ENCODE measurements around the gene ADAM8. TPM values are rescaled to one million over a fixed set of nuclear protein-coding genes. Genes with fewer than 3 reads are reported as not detected.

Gene ADAM8
- total and polyA plus RNA-seq, 10 of the 15 experiments (the other 5 are each of a cell fraction or from before 2014, with no cell fraction given), result 0.37 to 92.7 (median 21.7) TPM

DNA sequence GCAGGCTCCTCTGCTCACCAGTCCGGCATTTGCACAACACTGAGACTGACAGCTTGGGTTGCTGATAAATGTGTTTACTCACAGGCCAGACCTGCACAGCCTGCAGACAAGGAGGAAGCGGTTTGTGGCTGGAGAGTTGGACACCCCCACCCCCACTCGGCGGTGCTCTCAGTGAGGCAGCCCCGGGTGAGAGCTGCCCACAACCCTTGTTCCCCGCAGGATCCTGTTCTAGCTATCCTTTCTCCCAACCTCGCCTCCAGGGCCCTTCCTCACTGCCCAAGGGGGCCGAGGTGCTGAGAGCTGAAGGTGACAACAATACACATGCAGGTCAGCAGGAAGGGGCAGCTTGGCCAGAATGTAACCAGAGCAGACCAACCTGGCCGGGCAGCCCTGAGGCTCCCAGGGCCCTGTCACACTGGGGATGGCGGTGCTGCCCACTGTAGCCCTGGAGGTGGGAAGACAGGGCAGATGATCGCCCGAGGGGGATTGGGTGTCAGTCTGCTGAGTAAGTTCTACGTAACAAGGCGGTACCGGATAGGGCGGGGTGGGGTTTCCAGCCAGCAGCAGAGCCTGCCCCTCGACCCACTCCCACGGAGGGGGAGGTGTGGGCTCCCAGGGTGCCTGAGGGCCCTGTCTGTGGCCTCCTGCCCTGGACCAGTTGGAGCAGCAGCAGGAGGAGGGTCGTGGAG lies 2.1 kb upstream of the ADAM8 start (continued):
- TF ChIP-seq ZBTB40 (IDR thresholded peaks at IDR 0.05; ENCODE audit: borderline replicate concordance) (no peak), FOXM1 (IDR thresholded peaks at IDR 0.05; ENCODE audit: low read depth, low read length) (no peak), NFYA (IDR thresholded peaks at IDR 0.05; ENCODE audit: borderline replicate concordance, low read depth, low read length) (no peak), SUPT20H (IDR thresholded peaks at IDR 0.05; ENCODE audit: borderline replicate concordance, control insufficient read depth, low read depth, low read length) (no peak), POU2F2 (IDR thresholded peaks at IDR 0.05; ENCODE audit: borderline replicate concordance, low read depth, low read length) (no peak; the same call in 2 of the 3 replicates), PAX8 (IDR thresholded peaks at IDR 0.05) (no peak), GATAD2B (conservative IDR thresholded peaks at IDR 0.05; ENCODE audit: low read depth) (no peak), BCL11A (IDR thresholded peaks at IDR 0.05; ENCODE audit: low read depth, low read length) (no peak), CBX5 (IDR thresholded peaks at IDR 0.05; ENCODE audit: low read depth) (no peak), KAT2A (conservative IDR thresholded peaks at IDR 0.05; ENCODE audit: control insufficient read depth, low read depth, low read length) (no peak), DPF2 (IDR thresholded peaks at IDR 0.05) (peak; percentile 60), CBX3 (IDR thresholded peaks at IDR 0.05; ENCODE audit: borderline replicate concordance, low read depth) (no peak), FOXK2 (IDR thresholded peaks at IDR 0.05) (no peak), ETV6 (conservative IDR thresholded peaks at IDR 0.05 in 1 of 2, IDR thresholded peaks at IDR 0.05 in 1 of 2; ENCODE audit: borderline replicate concordance in 1 of 2, low read depth in 1 of 2) (no peak)
- TF ChIP-seq, protein P1, sequence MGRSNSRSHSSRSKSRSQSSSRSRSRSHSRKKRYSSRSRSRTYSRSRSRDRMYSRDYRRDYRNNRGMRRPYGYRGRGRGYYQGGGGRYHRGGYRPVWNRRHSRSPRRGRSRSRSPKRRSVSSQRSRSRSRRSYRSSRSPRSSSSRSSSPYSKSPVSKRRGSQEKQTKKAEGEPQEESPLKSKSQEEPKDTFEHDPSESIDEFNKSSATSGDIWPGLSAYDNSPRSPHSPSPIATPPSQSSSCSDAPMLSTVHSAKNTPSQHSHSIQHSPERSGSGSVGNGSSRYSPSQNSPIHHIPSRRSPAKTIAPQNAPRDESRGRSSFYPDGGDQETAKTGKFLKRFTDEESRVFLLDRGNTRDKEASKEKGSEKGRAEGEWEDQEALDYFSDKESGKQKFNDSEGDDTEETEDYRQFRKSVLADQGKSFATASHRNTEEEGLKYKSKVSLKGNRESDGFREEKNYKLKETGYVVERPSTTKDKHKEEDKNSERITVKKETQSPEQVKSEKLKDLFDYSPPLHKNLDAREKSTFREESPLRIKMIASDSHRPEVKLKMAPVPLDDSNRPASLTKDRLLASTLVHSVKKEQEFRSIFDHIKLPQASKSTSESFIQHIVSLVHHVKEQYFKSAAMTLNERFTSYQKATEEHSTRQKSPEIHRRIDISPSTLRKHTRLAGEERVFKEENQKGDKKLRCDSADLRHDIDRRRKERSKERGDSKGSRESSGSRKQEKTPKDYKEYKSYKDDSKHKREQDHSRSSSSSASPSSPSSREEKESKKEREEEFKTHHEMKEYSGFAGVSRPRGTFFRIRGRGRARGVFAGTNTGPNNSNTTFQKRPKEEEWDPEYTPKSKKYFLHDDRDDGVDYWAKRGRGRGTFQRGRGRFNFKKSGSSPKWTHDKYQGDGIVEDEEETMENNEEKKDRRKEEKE (IDR thresholded peaks at IDR 0.05), result no peak
- TF ChIP-seq, protein P2, sequence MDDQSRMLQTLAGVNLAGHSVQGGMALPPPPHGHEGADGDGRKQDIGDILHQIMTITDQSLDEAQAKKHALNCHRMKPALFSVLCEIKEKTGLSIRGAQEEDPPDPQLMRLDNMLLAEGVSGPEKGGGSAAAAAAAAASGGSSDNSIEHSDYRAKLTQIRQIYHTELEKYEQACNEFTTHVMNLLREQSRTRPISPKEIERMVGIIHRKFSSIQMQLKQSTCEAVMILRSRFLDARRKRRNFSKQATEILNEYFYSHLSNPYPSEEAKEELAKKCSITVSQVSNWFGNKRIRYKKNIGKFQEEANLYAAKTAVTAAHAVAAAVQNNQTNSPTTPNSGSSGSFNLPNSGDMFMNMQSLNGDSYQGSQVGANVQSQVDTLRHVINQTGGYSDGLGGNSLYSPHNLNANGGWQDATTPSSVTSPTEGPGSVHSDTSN (IDR thresholded peaks at IDR 0.05; ENCODE audit: insufficient replicate concordance, low read depth, low read length), result peak; percentile 87
- TF ChIP-seq, protein P3, sequence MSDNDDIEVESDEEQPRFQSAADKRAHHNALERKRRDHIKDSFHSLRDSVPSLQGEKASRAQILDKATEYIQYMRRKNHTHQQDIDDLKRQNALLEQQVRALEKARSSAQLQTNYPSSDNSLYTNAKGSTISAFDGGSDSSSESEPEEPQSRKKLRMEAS (IDR thresholded peaks at IDR 0.05; ENCODE audit: low read depth, low read length), result no peak
- TF ChIP-seq, protein P4, sequence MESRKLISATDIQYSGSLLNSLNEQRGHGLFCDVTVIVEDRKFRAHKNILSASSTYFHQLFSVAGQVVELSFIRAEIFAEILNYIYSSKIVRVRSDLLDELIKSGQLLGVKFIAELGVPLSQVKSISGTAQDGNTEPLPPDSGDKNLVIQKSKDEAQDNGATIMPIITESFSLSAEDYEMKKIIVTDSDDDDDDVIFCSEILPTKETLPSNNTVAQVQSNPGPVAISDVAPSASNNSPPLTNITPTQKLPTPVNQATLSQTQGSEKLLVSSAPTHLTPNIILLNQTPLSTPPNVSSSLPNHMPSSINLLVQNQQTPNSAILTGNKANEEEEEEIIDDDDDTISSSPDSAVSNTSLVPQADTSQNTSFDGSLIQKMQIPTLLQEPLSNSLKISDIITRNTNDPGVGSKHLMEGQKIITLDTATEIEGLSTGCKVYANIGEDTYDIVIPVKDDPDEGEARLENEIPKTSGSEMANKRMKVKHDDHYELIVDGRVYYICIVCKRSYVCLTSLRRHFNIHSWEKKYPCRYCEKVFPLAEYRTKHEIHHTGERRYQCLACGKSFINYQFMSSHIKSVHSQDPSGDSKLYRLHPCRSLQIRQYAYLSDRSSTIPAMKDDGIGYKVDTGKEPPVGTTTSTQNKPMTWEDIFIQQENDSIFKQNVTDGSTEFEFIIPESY (IDR thresholded peaks at IDR 0.05), result no peak
